Sigmoid colon (tissue), 7 donors: ENCODE data around the gene PGBD5. TPM values are rescaled to one million over a fixed set of nuclear protein-coding genes. Genes with fewer than 3 reads are reported as not detected.

Experiments
- DNase-seq: peaks from one replicate; pipeline ENCODE4 v3.0.0-alpha.2; 2019
- H3K27ac ChIP-seq, 4 donors: fragments of 200-600 bp; sonication (generic); one replicate each; pipeline ENCODE4 v1.5.1; 2016 to 2019; ENCODE audit warnings: mild to moderate bottlenecking in 1 of 4
- H3K27me3 ChIP-seq, 3 donors: fragments of 200-600 bp; sonication (generic); one replicate each; pipeline ENCODE4 v1.5.1; 2019; ENCODE audit warnings: mild to moderate bottlenecking in 1 of 3
- H3K36me3 ChIP-seq, 4 donors: fragments of 200-600 bp; sonication (generic); one replicate each; pipeline ENCODE4 v1.5.1; 2016 to 2019
- H3K4me1 ChIP-seq, 4 donors: fragments of 200-600 bp; sonication (generic); one replicate each; pipeline ENCODE4 v1.5.1; 2017 to 2019
- H3K4me3 ChIP-seq, 4 donors: fragments of 200-600 bp; sonication (generic); one replicate each; pipeline ENCODE4 v1.5.1; 2017 to 2019; ENCODE audit warnings: mild to moderate bottlenecking in 2 of 4, moderate library complexity in 1 of 4
- H3K9me3 ChIP-seq, 4 donors: fragments of 200-600 bp in 3 of 4; sonication (generic) in 3 of 4; one replicate each; pipeline versions ENCODE4 v1.5.1 to v1.6.1; 2013 to 2019
- CTCF ChIP-seq, 4 experiments: fragments of 450-650 bp in 3 of 4; fragments of 200-600 bp in 1 of 4; IDR thresholded peaks; one replicate each; pipeline ENCODE4 v1.5.1; 2016 to 2019; ENCODE audit warnings: antibody characterized with exemption in 4 of 4, mild to moderate bottlenecking in 3 of 4, moderate library complexity in 2 of 4
- EP300 ChIP-seq, 4 donors: sonication (generic); formaldehyde crosslinking; IDR thresholded peaks; one replicate each; pipeline ENCODE4 v1.6.1; 2017; ENCODE audit warnings: antibody characterized with exemption in 4 of 4
- POLR2A ChIP-seq, 2 donors: fragments of 450-650 bp; IDR thresholded peaks; one replicate each; pipeline ENCODE4 v1.6.1; 2016; ENCODE audit warnings: antibody characterized with exemption in 2 of 2, mild to moderate bottlenecking in 2 of 2, moderate library complexity in 2 of 2
- POLR2AphosphoS5 ChIP-seq, 4 donors: sonication (generic); formaldehyde crosslinking; IDR thresholded peaks; one replicate each; pipeline ENCODE4 v1.6.1; 2017; ENCODE audit warnings: antibody characterized with exemption in 4 of 4
- WGBS, 2 donors: extraction: QIAGEN DNeasy Blood & Tissue Kit; methylation state at CpG; one replicate each; pipeline ENCODE4 v1.1.7; 2013; 5-methylcytosine and 5-hydroxymethylcytosine counted together
- intact Hi-C: fragments of 100-400 bp; cut with DNase I; formaldehyde crosslinking; loops from one replicate; pipeline ENCODE4 v1.15.1; 2023
- polyA plus RNA-seq, 3 donors: library from polyadenylated mRNA; stranded (reverse); fragments of 200-250 nt; gene quantifications; one replicate each; pipeline ENCODE4 v1.2.3, GENCODE V29; 2013
- total RNA-seq, 4 donors: library from RNA; depleted of rRNA; stranded (reverse); fragments of >200 nt; gene quantifications; one replicate each; pipeline ENCODE4 v1.1.0, GENCODE V29; 2016
- donor health status: healthy with polysubstance abuse.
- donor health status: Bipolar disorder and iron deficiency.
- donor health status: healthy.

PGBD5 gene
- total and polyA plus RNA-seq, 7 donors, result under 0.01 to 1.9 (median 1.1) TPM

- peaks cover 29 to 44% (median 33%) of the 10 kb centered on the region in 3 donors for H3K27me3 ChIP-seq
- H3K36me3 ChIP-seq, result no peaks in the 10 kb centered on the region
- WGBS, 2 donors, result 51 to 72% methylated on average over 11 of the region's 11 CpGs
- H3K4me1 ChIP-seq, result peaks cover 0 to 11% (median 8%) of the 10 kb centered on the region in 4 donors
- TF ChIP-seq EP300 (IDR thresholded peaks at IDR 0.05) (no peak), POLR2A (IDR thresholded peaks at IDR 0.05) (no peak), POLR2AphosphoS5 (IDR thresholded peaks at IDR 0.05) (no peak), CTCF (IDR thresholded peaks at IDR 0.05) (no peak)
- no peak overlapping the region for H3K27ac ChIP-seq
- intact Hi-C loops, result no loop called here
- DNase-seq, result no peak
- H3K9me3 ChIP-seq, result no peaks in the 10 kb centered on the region
- H3K4me3 ChIP-seq, result no peak overlapping the region
Measured at GRCh38 chr1:230427094-230427876, 1.2 kb upstream of the PGBD5 start.

DNA sequence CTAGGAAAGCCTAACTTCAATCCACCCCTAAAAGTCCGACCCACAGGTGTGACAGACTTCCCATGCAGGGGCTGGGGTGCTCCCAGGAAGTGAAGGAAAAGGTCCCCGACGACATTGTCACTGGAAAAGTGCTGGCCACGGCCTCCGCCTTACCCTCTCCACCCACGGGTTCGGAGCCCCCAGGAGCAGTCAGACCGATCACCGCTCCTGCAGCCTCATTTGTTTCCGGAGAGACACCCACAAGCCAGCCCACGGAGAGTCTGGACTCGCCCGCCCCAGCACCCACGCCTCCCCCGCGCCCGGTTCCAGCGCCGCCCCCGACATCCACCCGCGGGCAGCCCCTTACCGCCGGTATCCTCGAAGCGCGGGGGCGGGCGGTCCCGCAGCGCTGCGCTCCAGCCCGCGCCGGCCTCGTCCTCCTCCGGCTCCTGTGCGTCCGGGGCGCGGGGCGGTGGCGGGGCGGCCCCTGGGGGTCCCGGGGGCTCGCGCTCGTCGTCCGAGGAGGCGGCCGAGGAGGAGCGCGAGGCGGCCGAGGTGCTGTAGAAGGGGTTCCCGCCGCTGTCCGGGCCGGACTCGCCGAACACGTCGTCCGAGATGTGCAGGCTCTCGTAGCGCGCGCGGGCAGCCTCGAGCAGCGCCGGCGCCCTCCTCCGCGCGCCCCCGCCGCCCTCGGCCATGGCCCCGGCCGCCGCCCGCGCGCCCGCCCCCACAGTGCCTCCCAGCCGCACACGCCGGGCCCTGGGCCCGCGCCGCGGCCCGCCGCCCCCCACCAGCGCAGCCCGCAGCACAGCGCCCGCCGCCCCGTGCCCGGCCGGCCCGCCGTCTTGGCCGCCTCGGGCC is 660 bp downstream of the PGBD5 start:
- 1 to 2% methylated on average over 108 of the region's 108 CpGs for WGBS, 2 donors
- no peak for TF ChIP-seq POLR2A (IDR thresholded peaks at IDR 0.05)
- no peak for TF ChIP-seq EP300 (IDR thresholded peaks at IDR 0.05)
- no peak for TF ChIP-seq POLR2AphosphoS5 (IDR thresholded peaks at IDR 0.05)
- no peak for TF ChIP-seq CTCF (IDR thresholded peaks at IDR 0.05)
- Histone ChIP-seq H3K9me3 (no peaks in the 10 kb centered on the region), H3K4me1 (peaks cover 0 to 11% (median 8%) of the 10 kb centered on the region in 4 donors), H3K27ac (no peak overlapping the region), H3K27me3 (peaks cover 30 to 62% (median 36%) of the 10 kb centered on the region in 3 donors), H3K4me3 (peak overlapping the region in 3 of 4 donors; percentile 38 to 53 (median 39)), H3K36me3 (no peaks in the 10 kb centered on the region)
- DNase-seq, result no peak
- intact Hi-C loops, result no loop called here

- 4 to 8% methylated on average over 33 of the region's 33 CpGs for WGBS, 2 donors
- peaks cover 30 to 67% (median 36%) of the 10 kb centered on the region in 3 donors for H3K27me3 ChIP-seq
- no peaks in the 10 kb centered on the region for H3K9me3 ChIP-seq
- H3K36me3 ChIP-seq, result no peaks in the 10 kb centered on the region
- H3K4me1 ChIP-seq, result peaks cover 0 to 11% (median 8%) of the 10 kb centered on the region in 4 donors
- DNase-seq, result no peak
- intact Hi-C loops, result no loop called here
- H3K27ac ChIP-seq, result no peak overlapping the region
- peak overlapping the region in 1 of 4 donors; percentile 38 for H3K4me3 ChIP-seq
- TF ChIP-seq CTCF (IDR thresholded peaks at IDR 0.05) (no peak), POLR2AphosphoS5 (IDR thresholded peaks at IDR 0.05) (no peak), EP300 (IDR thresholded peaks at IDR 0.05) (no peak), POLR2A (IDR thresholded peaks at IDR 0.05) (no peak)
Measured at GRCh38 chr1:230424391-230425251, 1.5 kb downstream of the PGBD5 start.

DNA sequence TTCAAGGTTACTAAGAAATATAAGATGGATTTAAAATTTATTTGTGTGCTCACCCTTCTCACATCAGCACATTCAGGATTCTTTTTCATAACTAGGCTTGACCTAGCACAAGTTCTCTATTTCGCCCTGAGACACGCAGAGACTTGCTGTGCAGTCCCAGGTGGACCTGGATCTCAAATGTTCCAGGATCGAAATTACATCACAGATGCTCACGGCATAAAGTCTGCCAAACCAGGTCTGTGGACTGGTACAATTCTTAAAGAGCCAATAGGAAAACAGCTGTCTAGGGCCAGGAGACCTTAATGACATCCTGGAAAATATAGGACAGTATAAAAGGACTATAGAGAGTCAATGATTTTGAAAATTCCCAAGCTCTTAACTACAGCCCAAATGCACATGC is 2.2 kb downstream of the PGBD5 start:
- Histone ChIP-seq H3K36me3 (no peaks in the 10 kb centered on the region), H3K9me3 (no peaks in the 10 kb centered on the region), H3K4me1 (peaks cover 0 to 11% (median 8%) of the 10 kb centered on the region in 4 donors), H3K27me3 (peaks cover 30 to 73% (median 36%) of the 10 kb centered on the region in 3 donors), H3K4me3 (no peak overlapping the region), H3K27ac (no peak overlapping the region)
- TF ChIP-seq CTCF (IDR thresholded peaks at IDR 0.05) (no peak), POLR2AphosphoS5 (IDR thresholded peaks at IDR 0.05) (no peak), EP300 (IDR thresholded peaks at IDR 0.05) (no peak), POLR2A (IDR thresholded peaks at IDR 0.05) (no peak)
- 75 to 81% methylated on average over 4 of the region's 4 CpGs for whole genome bisulfite sequencing, 2 donors
- intact Hi-C loops, result no loop called here
- no peak for DNase-seq
